HG03342 (cell line): ENCODE results near the gene DPP9.
A peak's percentile ranks its signal among the peaks of the same experiment; 100 is the strongest.
"Not testable (repeated sequence)": the region's sequence is repeated elsewhere in the genome, so short reads cannot be mapped to it uniquely, and the experiment has no call there.

Experiments
- ATAC-seq: cut with Tn5 transposase; IDR thresholded peaks from one replicate; pipeline ENCODE4 v1.9.1; 2021; ENCODE audit warnings: mild to moderate bottlenecking, moderate library complexity; ENCODE audit not compliant: unreplicated experiment

The DPP9 gene

GRCh38 chr19:4723595-4724514, at the start of gene DPP9:
Gene DPP9, minus strand, starts transcription at chr19:4723842. Its CDS starts 3,936 bp downstream, at chr19:4719906.
- peak; percentile 90 for ATAC-seq

GRCh38 chr19:4773047-4773640, 49.5 kb upstream of the DPP9 start:
- no peak for ATAC-seq

- ATAC-seq = no peak
Measured at GRCh38 chr19:4772566-4772965, 48.9 kb upstream of the DPP9 start.

- no peak for ATAC-seq
Measured at GRCh38 chr19:4768934-4769777, 45.5 kb upstream of the DPP9 start.

GRCh38 chr19:4764393-4764660, 40.7 kb upstream of the DPP9 start:
- no peak for ATAC-seq

GRCh38 chr19:4763021-4763420, 39.4 kb upstream of the DPP9 start:
- no peak for ATAC-seq

- no peak for ATAC-seq
Measured at GRCh38 chr19:4760285-4760650, 36.6 kb upstream of the DPP9 start.

- no peak for ATAC-seq
Measured at GRCh38 chr19:4759388-4760284, 36.0 kb upstream of the DPP9 start.

- no peak for ATAC-seq
Measured at GRCh38 chr19:4758659-4759058, 35.0 kb upstream of the DPP9 start.

- no peak for ATAC-seq
Measured at GRCh38 chr19:4758082-4758481, 34.4 kb upstream of the DPP9 start.

- ATAC-seq = no peak
Measured at GRCh38 chr19:4755459-4755858, 31.8 kb upstream of the DPP9 start.

GRCh38 chr19:4754248-4754647, 30.6 kb upstream of the DPP9 start:
- ATAC-seq = no peak

GRCh38 chr19:4749870-4750590, 26.4 kb upstream of the DPP9 start:
- no peak for ATAC-seq

GRCh38 chr19:4748589-4748988, 24.9 kb upstream of the DPP9 start:
- ATAC-seq = no peak

GRCh38 chr19:4748185-4748584, 24.5 kb upstream of the DPP9 start:
- ATAC-seq = no peak

- no peak for ATAC-seq
Measured at GRCh38 chr19:4745986-4746385, 22.3 kb upstream of the DPP9 start.

- not testable (repeated sequence) for ATAC-seq
Measured at GRCh38 chr19:4745175-4745574, 21.5 kb upstream of the DPP9 start.

- no peak for ATAC-seq
Measured at GRCh38 chr19:4744451-4745174, 21.0 kb upstream of the DPP9 start.
